GM23338 (cell line): Measurements from ENCODE around the gene ADCYAP1.

ENCODE experiments used
- CREB1 ChIP-seq: fragments of 250-450 bp; sonication (Bioruptor Pico); IDR thresholded peaks from 2 replicates; pipeline ENCODE4 v1.5.0; 2020; ENCODE audit warnings: low read depth, mild to moderate bottlenecking, moderate library complexity
- ETS1 ChIP-seq: IDR thresholded peaks from 2 replicates; pipeline ENCODE4 v1.6.1; 2016; ENCODE audit warnings: antibody characterized with exemption
- EZH2 ChIP-seq: fragments of 200-600 bp; sonication (generic); IDR thresholded peaks from one replicate; pipeline ENCODE4 v1.8.0; 2017; ENCODE audit warnings: antibody characterized with exemption, mild to moderate bottlenecking, low read depth; ENCODE audit not compliant: unreplicated experiment
- EZH2phosphoT487 ChIP-seq: fragments of 200-600 bp; sonication (generic); IDR thresholded peaks from one replicate; pipeline ENCODE4 v1.8.1; 2018; ENCODE audit warnings: antibody characterized with exemption; ENCODE audit not compliant: unreplicated experiment
- JUNB ChIP-seq: IDR thresholded peaks from one replicate; pipeline ENCODE4 v1.6.1; 2016; ENCODE audit warnings: antibody characterized with exemption; ENCODE audit not compliant: unreplicated experiment
- POLR2AphosphoS5 ChIP-seq: IDR thresholded peaks from 2 replicates; pipeline ENCODE4 v1.6.1; 2016; ENCODE audit warnings: antibody characterized with exemption, low read depth
- REST ChIP-seq: IDR thresholded peaks from one replicate; pipeline ENCODE4 v1.6.1; 2018; ENCODE audit warnings: antibody characterized with exemption; ENCODE audit not compliant: unreplicated experiment
- ZNF114 ChIP-seq: fragments of 250-450 bp; sonication (Bioruptor Pico); IDR thresholded peaks from 2 replicates; pipeline ENCODE4 v1.5.0; 2020; ENCODE audit warnings: mild to moderate bottlenecking, moderate library complexity
- TF ChIP-seq, protein P1 (sequence below), 2 experiments: fragments of 200-600 bp in 1 of 2; sonication (generic) in 1 of 2; conservative IDR thresholded peaks; 2 replicates each; pipeline versions ENCODE4 v1.5.1 to v1.6.1; 2016 to 2017; ENCODE audit warnings: antibody characterized with exemption in 2 of 2, low read depth in 2 of 2, mild to moderate bottlenecking in 2 of 2, moderate library complexity in 1 of 2

- TF ChIP-seq, protein P1, sequence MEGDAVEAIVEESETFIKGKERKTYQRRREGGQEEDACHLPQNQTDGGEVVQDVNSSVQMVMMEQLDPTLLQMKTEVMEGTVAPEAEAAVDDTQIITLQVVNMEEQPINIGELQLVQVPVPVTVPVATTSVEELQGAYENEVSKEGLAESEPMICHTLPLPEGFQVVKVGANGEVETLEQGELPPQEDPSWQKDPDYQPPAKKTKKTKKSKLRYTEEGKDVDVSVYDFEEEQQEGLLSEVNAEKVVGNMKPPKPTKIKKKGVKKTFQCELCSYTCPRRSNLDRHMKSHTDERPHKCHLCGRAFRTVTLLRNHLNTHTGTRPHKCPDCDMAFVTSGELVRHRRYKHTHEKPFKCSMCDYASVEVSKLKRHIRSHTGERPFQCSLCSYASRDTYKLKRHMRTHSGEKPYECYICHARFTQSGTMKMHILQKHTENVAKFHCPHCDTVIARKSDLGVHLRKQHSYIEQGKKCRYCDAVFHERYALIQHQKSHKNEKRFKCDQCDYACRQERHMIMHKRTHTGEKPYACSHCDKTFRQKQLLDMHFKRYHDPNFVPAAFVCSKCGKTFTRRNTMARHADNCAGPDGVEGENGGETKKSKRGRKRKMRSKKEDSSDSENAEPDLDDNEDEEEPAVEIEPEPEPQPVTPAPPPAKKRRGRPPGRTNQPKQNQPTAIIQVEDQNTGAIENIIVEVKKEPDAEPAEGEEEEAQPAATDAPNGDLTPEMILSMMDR (conservative IDR thresholded peaks at IDR 0.05; ENCODE audit: low read depth in 2 of 2) = no peak
- TF ChIP-seq CREB1 (CRISPR knock-in tag) (no peak), REST (no peak), POLR2AphosphoS5 (no peak), JUNB (no peak), EZH2phosphoT487 (no peak), EZH2 (peak; percentile 98), ETS1 (no peak), ZNF114 (CRISPR knock-in tag) (no peak)
Measured at GRCh38 chr18:905948-906415, 1.3 kb downstream of the ADCYAP1 start.
